Measurements from ENCODE around the gene MORF4L1. TPM values are rescaled to one million over a fixed set of nuclear protein-coding genes. Genes with fewer than 3 reads are reported as not detected.

Gene MORF4L1
- total RNA-seq, 1 donor from 2014 or later: 472 TPM

- no peak overlapping the region for H3K27ac Mint-ChIP-seq (ENCODE audit: unreplicated experiment)
- TF ChIP-seq CTCF (conservative IDR thresholded peaks at IDR 0.05): no peak
- H3K9me3 Mint-ChIP-seq: no peaks in the 10 kb centered on the region
- no peaks in the 10 kb centered on the region for H3K36me3 Mint-ChIP-seq (ENCODE audit: low read depth)
- no peak for DNase-seq (ENCODE audit: low read depth, low spot score)
- H3K4me3 Mint-ChIP-seq: no peak overlapping the region
- H3K27me3 Mint-ChIP-seq (ENCODE audit: low read depth): no peaks in the 10 kb centered on the region
- no peaks in the 10 kb centered on the region for H3K4me1 Mint-ChIP-seq
These were observed 60.6 kb downstream of the MORF4L1 start for GRCh38 chr15:78933187-78933822.

- no peak for DNase-seq (ENCODE audit: low read depth, low spot score)
- no peaks in the 10 kb centered on the region for H3K9me3 Mint-ChIP-seq
- H3K4me3 Mint-ChIP-seq: no peak overlapping the region
- H3K27ac Mint-ChIP-seq (ENCODE audit: unreplicated experiment): peak overlapping the region; percentile 4
- H3K27me3 Mint-ChIP-seq (ENCODE audit: low read depth): no peaks in the 10 kb centered on the region
- no peaks in the 10 kb centered on the region for H3K36me3 Mint-ChIP-seq (ENCODE audit: low read depth)
- H3K4me1 Mint-ChIP-seq: no peaks in the 10 kb centered on the region
- no peak for TF ChIP-seq CTCF (conservative IDR thresholded peaks at IDR 0.05)
These were observed 61.3 kb downstream of the MORF4L1 start for GRCh38 chr15:78933823-78934654.

- TF ChIP-seq CTCF (conservative IDR thresholded peaks at IDR 0.05): no peak
- H3K36me3 Mint-ChIP-seq (ENCODE audit: low read depth): no peaks in the 10 kb centered on the region
- no peak for DNase-seq (ENCODE audit: low read depth, low spot score)
- H3K4me1 Mint-ChIP-seq: no peaks in the 10 kb centered on the region
- H3K27me3 Mint-ChIP-seq (ENCODE audit: low read depth): no peaks in the 10 kb centered on the region
- peak overlapping the region; percentile 4 for H3K27ac Mint-ChIP-seq (ENCODE audit: unreplicated experiment)
- no peak overlapping the region for H3K4me3 Mint-ChIP-seq
- H3K9me3 Mint-ChIP-seq: no peaks in the 10 kb centered on the region
These were observed 61.9 kb downstream of the MORF4L1 start for GRCh38 chr15:78934655-78935023.

- Mint-ChIP-seq H3K27ac (ENCODE audit: unreplicated experiment) (no peak overlapping the region), H3K36me3 (ENCODE audit: low read depth) (no peaks in the 10 kb centered on the region), H3K4me3 (no peak overlapping the region), H3K9me3 (no peaks in the 10 kb centered on the region), H3K27me3 (ENCODE audit: low read depth) (peaks cover under 1% of the 10 kb centered on the region), H3K4me1 (no peaks in the 10 kb centered on the region)
- TF ChIP-seq CTCF (conservative IDR thresholded peaks at IDR 0.05): no peak
- no peak for DNase-seq (ENCODE audit: low read depth, low spot score)
These were observed 64.5 kb downstream of the MORF4L1 start for GRCh38 chr15:78937132-78937739.

- Mint-ChIP-seq H3K27me3 (ENCODE audit: low read depth) (peaks cover 17% of the 10 kb centered on the region), H3K36me3 (ENCODE audit: low read depth) (no peaks in the 10 kb centered on the region), H3K4me1 (no peaks in the 10 kb centered on the region), H3K9me3 (no peaks in the 10 kb centered on the region), H3K4me3 (no peak overlapping the region), H3K27ac (ENCODE audit: unreplicated experiment) (no peak overlapping the region)
- DNase-seq (ENCODE audit: low read depth, low spot score): no peak
- TF ChIP-seq CTCF (conservative IDR thresholded peaks at IDR 0.05): no peak
These were observed 66.2 kb downstream of the MORF4L1 start for GRCh38 chr15:78938658-78939488.
